NCI-H1105 (cell line): ENCODE data around the gene SPNS2.

Experiments used
- DNase-seq: peaks from one replicate; lab custom pipeline; 2025; lab: John Stamatoyannopoulos, UW

SPNS2 gene

GRCh38 chr17:4520060-4520893 lies 21.6 kb downstream of the SPNS2 start:
- no peak for DNase-seq

GRCh38 chr17:4520894-4521600 lies 22.4 kb downstream of the SPNS2 start:
- no peak for DNase-seq

GRCh38 chr17:4522661-4523060 lies 24.0 kb downstream of the SPNS2 start:
- DNase-seq, result no peak

GRCh38 chr17:4523946-4524345 lies 25.3 kb downstream of the SPNS2 start:
- no peak for DNase-seq

- DNase-seq, result no peak
Measured at GRCh38 chr17:4525691-4526397, 27.2 kb downstream of the SPNS2 start.

GRCh38 chr17:4527134-4527533 lies 28.5 kb downstream of the SPNS2 start:
- DNase-seq, result no peak

- DNase-seq, result no peak
Measured at GRCh38 chr17:4527566-4528125, 29.0 kb downstream of the SPNS2 start.

GRCh38 chr17:4529533-4530152 lies 31.0 kb downstream of the SPNS2 start:
- no peak for DNase-seq

GRCh38 chr17:4530799-4531730 lies 32.4 kb downstream of the SPNS2 start:
- no peak for DNase-seq

GRCh38 chr17:4531988-4532736 lies 33.5 kb downstream of the SPNS2 start:
- DNase-seq, result no peak

- no peak for DNase-seq
Measured at GRCh38 chr17:4532860-4533522, 34.3 kb downstream of the SPNS2 start.

- DNase-seq, result peak; percentile 22
Measured at GRCh38 chr17:4533523-4534504, 35.1 kb downstream of the SPNS2 start.

GRCh38 chr17:4534515-4534914 lies 35.8 kb downstream of the SPNS2 start:
- no peak for DNase-seq

GRCh38 chr17:4534928-4535666 lies 36.4 kb downstream of the SPNS2 start:
- DNase-seq, result no peak

- no peak for DNase-seq
Measured at GRCh38 chr17:4535667-4536258, 37.1 kb downstream of the SPNS2 start.

- DNase-seq, result peak; percentile 13
Measured at GRCh38 chr17:4536259-4536741, 37.6 kb downstream of the SPNS2 start.
